GM12878 (cell line): ENCODE results near the gene UNG.

ENCODE experiments used
- CBX3 ChIP-seq: fragments of 200-600 bp; sonication (generic); IDR thresholded peaks from 2 replicates; pipeline ENCODE4 v1.6.1; 2016; ENCODE audit warnings: low read depth, borderline replicate concordance
- CHD2 ChIP-seq: IDR thresholded peaks from 2 replicates; pipeline ENCODE4 v1.6.1; 2011; ENCODE audit warnings: low read depth, low read length, improper control_type of control experiment, borderline replicate concordance
- DPF2 ChIP-seq: fragments of 450-650 bp; IDR thresholded peaks from 2 replicates; pipeline ENCODE4 v1.6.1; 2017; ENCODE audit warnings: mild to moderate bottlenecking
- NRF1 ChIP-seq: conservative IDR thresholded peaks from 2 replicates; pipeline ENCODE4 v1.6.1; 2011; ENCODE audit warnings: mild to moderate bottlenecking, low read depth, low read length, improper control_type of control experiment
- POLR2A ChIP-seq: IDR thresholded peaks from 2 replicates; pipeline ENCODE4 v1.6.1; 2011; ENCODE audit warnings: low read depth, mild to moderate bottlenecking, low read length
- POLR2AphosphoS2 ChIP-seq: IDR thresholded peaks from 2 replicates; pipeline ENCODE4 v1.6.1; 2011; ENCODE audit warnings: low read depth, mild to moderate bottlenecking, low read length, improper control_type of control experiment, moderate library complexity
- RFX5 ChIP-seq: IDR thresholded peaks from 2 replicates; pipeline ENCODE4 v1.6.1; 2011; ENCODE audit warnings: low read depth, low read length, improper control_type of control experiment
- SIN3A ChIP-seq: IDR thresholded peaks from 2 replicates; pipeline ENCODE4 v1.6.1; 2012; ENCODE audit warnings: low read depth, low read length, improper control_type of control experiment
- SMC3 ChIP-seq: IDR thresholded peaks from 2 replicates; pipeline ENCODE4 v1.6.1; 2011; ENCODE audit warnings: low read length, improper control_type of control experiment, borderline replicate concordance
- TF ChIP-seq, protein P1 (sequence below): fragments of 450-650 bp; formaldehyde crosslinking; IDR thresholded peaks from 2 replicates; pipeline ENCODE4 v1.4.0; 2020; ENCODE audit warnings: mild to moderate bottlenecking, moderate library complexity
- TF ChIP-seq, protein P2 (sequence below), 3 experiments: IDR thresholded peaks in 2 of 3; conservative IDR thresholded peaks in 1 of 3; 2 replicates each; pipeline ENCODE4 v1.5.1; 2011; ENCODE audit warnings: low read depth in 3 of 3, low read length in 3 of 3, mild to moderate bottlenecking in 3 of 3, control low read depth in 2 of 3, moderate library complexity in 2 of 3, inconsistent platforms in 1 of 3, mixed read lengths in 1 of 3; ENCODE audit not compliant: control insufficient read depth in 2 of 3, insufficient read depth in 1 of 3; ENCODE audit errors: extremely low read depth in 1 of 3

DNA sequence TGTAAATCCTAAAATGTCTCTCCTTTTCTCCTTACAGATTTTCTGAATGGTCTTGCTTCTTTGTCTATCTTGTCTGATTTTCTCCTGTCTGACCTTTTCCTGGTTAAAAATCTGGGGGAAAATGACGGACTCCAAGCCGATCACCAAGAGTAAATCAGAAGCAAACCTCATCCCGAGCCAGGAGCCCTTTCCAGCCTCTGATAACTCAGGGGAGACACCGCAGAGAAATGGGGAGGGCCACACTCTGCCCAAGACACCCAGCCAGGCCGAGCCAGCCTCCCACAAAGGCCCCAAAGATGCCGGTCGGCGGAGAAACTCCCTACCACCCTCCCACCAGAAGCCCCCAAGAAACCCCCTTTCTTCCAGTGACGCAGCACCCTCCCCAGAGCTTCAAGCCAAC, 42.0 kb downstream of the UNG start:
- TF ChIP-seq POLR2A, result no peak
- no peak for TF ChIP-seq CHD2
- no peak for TF ChIP-seq SIN3A
- TF ChIP-seq, protein P1, sequence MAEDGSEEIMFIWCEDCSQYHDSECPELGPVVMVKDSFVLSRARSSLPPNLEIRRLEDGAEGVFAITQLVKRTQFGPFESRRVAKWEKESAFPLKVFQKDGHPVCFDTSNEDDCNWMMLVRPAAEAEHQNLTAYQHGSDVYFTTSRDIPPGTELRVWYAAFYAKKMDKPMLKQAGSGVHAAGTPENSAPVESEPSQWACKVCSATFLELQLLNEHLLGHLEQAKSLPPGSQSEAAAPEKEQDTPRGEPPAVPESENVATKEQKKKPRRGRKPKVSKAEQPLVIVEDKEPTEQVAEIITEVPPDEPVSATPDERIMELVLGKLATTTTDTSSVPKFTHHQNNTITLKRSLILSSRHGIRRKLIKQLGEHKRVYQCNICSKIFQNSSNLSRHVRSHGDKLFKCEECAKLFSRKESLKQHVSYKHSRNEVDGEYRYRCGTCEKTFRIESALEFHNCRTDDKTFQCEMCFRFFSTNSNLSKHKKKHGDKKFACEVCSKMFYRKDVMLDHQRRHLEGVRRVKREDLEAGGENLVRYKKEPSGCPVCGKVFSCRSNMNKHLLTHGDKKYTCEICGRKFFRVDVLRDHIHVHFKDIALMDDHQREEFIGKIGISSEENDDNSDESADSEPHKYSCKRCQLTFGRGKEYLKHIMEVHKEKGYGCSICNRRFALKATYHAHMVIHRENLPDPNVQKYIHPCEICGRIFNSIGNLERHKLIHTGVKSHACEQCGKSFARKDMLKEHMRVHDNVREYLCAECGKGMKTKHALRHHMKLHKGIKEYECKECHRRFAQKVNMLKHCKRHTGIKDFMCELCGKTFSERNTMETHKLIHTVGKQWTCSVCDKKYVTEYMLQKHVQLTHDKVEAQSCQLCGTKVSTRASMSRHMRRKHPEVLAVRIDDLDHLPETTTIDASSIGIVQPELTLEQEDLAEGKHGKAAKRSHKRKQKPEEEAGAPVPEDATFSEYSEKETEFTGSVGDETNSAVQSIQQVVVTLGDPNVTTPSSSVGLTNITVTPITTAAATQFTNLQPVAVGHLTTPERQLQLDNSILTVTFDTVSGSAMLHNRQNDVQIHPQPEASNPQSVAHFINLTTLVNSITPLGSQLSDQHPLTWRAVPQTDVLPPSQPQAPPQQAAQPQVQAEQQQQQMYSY (CRISPR knock-in tag), result no peak
- no peak for TF ChIP-seq NRF1
- TF ChIP-seq, protein P2, sequence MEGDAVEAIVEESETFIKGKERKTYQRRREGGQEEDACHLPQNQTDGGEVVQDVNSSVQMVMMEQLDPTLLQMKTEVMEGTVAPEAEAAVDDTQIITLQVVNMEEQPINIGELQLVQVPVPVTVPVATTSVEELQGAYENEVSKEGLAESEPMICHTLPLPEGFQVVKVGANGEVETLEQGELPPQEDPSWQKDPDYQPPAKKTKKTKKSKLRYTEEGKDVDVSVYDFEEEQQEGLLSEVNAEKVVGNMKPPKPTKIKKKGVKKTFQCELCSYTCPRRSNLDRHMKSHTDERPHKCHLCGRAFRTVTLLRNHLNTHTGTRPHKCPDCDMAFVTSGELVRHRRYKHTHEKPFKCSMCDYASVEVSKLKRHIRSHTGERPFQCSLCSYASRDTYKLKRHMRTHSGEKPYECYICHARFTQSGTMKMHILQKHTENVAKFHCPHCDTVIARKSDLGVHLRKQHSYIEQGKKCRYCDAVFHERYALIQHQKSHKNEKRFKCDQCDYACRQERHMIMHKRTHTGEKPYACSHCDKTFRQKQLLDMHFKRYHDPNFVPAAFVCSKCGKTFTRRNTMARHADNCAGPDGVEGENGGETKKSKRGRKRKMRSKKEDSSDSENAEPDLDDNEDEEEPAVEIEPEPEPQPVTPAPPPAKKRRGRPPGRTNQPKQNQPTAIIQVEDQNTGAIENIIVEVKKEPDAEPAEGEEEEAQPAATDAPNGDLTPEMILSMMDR (IDR thresholded peaks at IDR 0.05 in 2 of 3, conservative IDR thresholded peaks at IDR 0.05 in 1 of 3; ENCODE audit: control insufficient read depth in 2 of 3, extremely low read depth in 1 of 3, insufficient read depth in 1 of 3, low read depth in 3 of 3, low read length in 3 of 3), result no peak
- no peak for TF ChIP-seq SMC3
- no peak for TF ChIP-seq CBX3
- TF ChIP-seq DPF2, result no peak
- TF ChIP-seq RFX5, result no peak
- TF ChIP-seq POLR2AphosphoS2, result no peak
